CD14-positive monocyte (primary cell): Measurements from ENCODE around the gene ATF4. TPM values are rescaled to one million over a fixed set of nuclear protein-coding genes. Genes with fewer than 3 reads are reported as not detected.

Source experiments
- DNase-seq, 3 donors: peaks; one replicate each; pipeline ENCODE4 v3.0.0-alpha.2; 2011 to 2022
- H2AFZ ChIP-seq: 2 replicates; pipeline ENCODE4 v1.6.0; 2012; ENCODE audit warnings: mild to moderate bottlenecking, low read depth, low read length, inconsistent platforms; ENCODE audit not compliant: insufficient read depth, poor library complexity, severe bottlenecking
- H3K27ac ChIP-seq, 2 donors: 1 replicate in 1 of 2; 2 replicates in 1 of 2; pipeline ENCODE4 v1.5.1; 2012 to 2013; ENCODE audit warnings: low read length in 2 of 2, control low read depth in 1 of 2, inconsistent platforms in 1 of 2, low read depth in 1 of 2, mild to moderate bottlenecking in 1 of 2
- H3K27me3 ChIP-seq, 2 donors: one replicate each; pipeline versions ENCODE4 v1.6.0 to v1.6.1; 2011 to 2013; ENCODE audit warnings: low read length in 2 of 2; ENCODE audit not compliant: control insufficient read depth in 2 of 2, insufficient read depth in 2 of 2
- H3K36me3 ChIP-seq, 2 donors: replicated peaks in 1 of 2; 1 replicate in 1 of 2; 2 replicates in 1 of 2; pipeline versions ENCODE4 v1.5.1 to v1.6.1; 2012 to 2013; ENCODE audit warnings: low read length in 2 of 2, control low read depth in 1 of 2, inconsistent platforms in 1 of 2, mild to moderate bottlenecking in 1 of 2; ENCODE audit not compliant: insufficient read depth in 2 of 2, control insufficient read depth in 1 of 2
- H3K4me1 ChIP-seq, 2 donors: 1 replicate in 1 of 2; 2 replicates in 1 of 2; pipeline versions ENCODE4 v1.5.1 to v1.6.1; 2012 to 2013; ENCODE audit warnings: low read length in 2 of 2, control low read depth in 1 of 2, inconsistent platforms in 1 of 2, mild to moderate bottlenecking in 1 of 2, moderate library complexity in 1 of 2; ENCODE audit not compliant: insufficient read depth in 2 of 2, control insufficient read depth in 1 of 2
- H3K4me2 ChIP-seq: replicated peaks from 2 replicates; pipeline ENCODE3; 2012; ENCODE audit warnings: low read length, moderate library complexity, mild to moderate bottlenecking; ENCODE audit not compliant: poor library complexity, severe bottlenecking; ENCODE audit errors: extremely low read depth
- H3K4me3 ChIP-seq, 3 experiments: fragments of 200-600 bp in 1 of 3; sonication (generic) in 1 of 3; replicated peaks in 1 of 3; 1 replicate in 2 of 3; 2 replicates in 1 of 3; pipeline ENCODE4 v1.5.1; 2011 to 2013; ENCODE audit warnings: low read length in 3 of 3, mild to moderate bottlenecking in 3 of 3, control low read depth in 2 of 3, low read depth in 2 of 3, inconsistent platforms in 1 of 3, moderate library complexity in 1 of 3
- H3K79me2 ChIP-seq: 2 replicates; pipeline ENCODE4 v1.6.0; 2012; ENCODE audit warnings: mild to moderate bottlenecking, control low read depth, inconsistent platforms, low read length, moderate library complexity; ENCODE audit not compliant: insufficient read depth
- H3K9ac ChIP-seq: 2 replicates; pipeline ENCODE4 v1.6.0; 2017; ENCODE audit warnings: low read length, mild to moderate bottlenecking; ENCODE audit not compliant: insufficient read depth, poor library complexity, severe bottlenecking
- H3K9me3 ChIP-seq, 2 donors: replicated peaks in 1 of 2; 1 replicate in 1 of 2; 2 replicates in 1 of 2; pipeline versions ENCODE4 v1.5.1 to v1.6.1; 2012 to 2013; ENCODE audit warnings: low read length in 2 of 2, control low read depth in 1 of 2; ENCODE audit not compliant: control insufficient read depth in 1 of 2, insufficient read depth in 1 of 2
- H4K20me1 ChIP-seq: 2 replicates; pipeline ENCODE4 v1.6.0; 2012; ENCODE audit warnings: mild to moderate bottlenecking, low read length, control low read depth, moderate library complexity; ENCODE audit not compliant: insufficient read depth
- H3K27ac Mint-ChIP-seq, 7 donors: one replicate each; pipeline ENCODE4 v1.8.0; 2020; ENCODE audit warnings: mild to moderate bottlenecking in 7 of 7, mixed read lengths in 7 of 7, moderate library complexity in 6 of 7, inconsistent platforms in 2 of 7
- H3K27me3 Mint-ChIP-seq, 3 donors: one replicate each; pipeline ENCODE4 v1.8.0; 2021 to 2022; ENCODE audit warnings: low read depth in 3 of 3, mild to moderate bottlenecking in 3 of 3, mixed read lengths in 3 of 3, moderate library complexity in 3 of 3, inconsistent platforms in 1 of 3
- H3K36me3 Mint-ChIP-seq, 2 donors: one replicate each; pipeline ENCODE4 v1.8.0; 2020; ENCODE audit warnings: mixed read lengths in 2 of 2, inconsistent platforms in 1 of 2, mild to moderate bottlenecking in 1 of 2
- H3K4me1 Mint-ChIP-seq: one replicate; pipeline ENCODE4 v1.8.0; 2020; ENCODE audit warnings: mild to moderate bottlenecking, mixed read lengths
- H3K4me3 Mint-ChIP-seq, 2 donors: one replicate each; pipeline ENCODE4 v1.8.0; 2020; ENCODE audit warnings: mild to moderate bottlenecking in 2 of 2, mixed read lengths in 2 of 2, moderate library complexity in 1 of 2
- H3K9me3 Mint-ChIP-seq, 7 donors: one replicate each; pipeline ENCODE4 v1.8.0; 2020 to 2022; ENCODE audit warnings: mixed read lengths in 7 of 7, mild to moderate bottlenecking in 6 of 7, moderate library complexity in 6 of 7, inconsistent platforms in 2 of 7
- WGBS: methylation state at CpG from one replicate; pipeline ENCODE4 v1.1.5; 2013; ENCODE audit warnings: missing lambda C conversion rate; ENCODE audit not compliant: insufficient coverage; 5-methylcytosine and 5-hydroxymethylcytosine counted together
- intact Hi-C, 2 donors: fragments of 100-400 bp; cut with micrococcal nuclease; formaldehyde crosslinking; loops; one replicate each; pipeline versions ENCODE4 v1.15.0 to v1.15.1; 2023
- polyA plus RNA-seq, 3 donors: library from polyadenylated mRNA; depleted of rRNA in 1 of 3; unstranded in 2 of 3; stranded (reverse) in 1 of 3; fragments of 300-500 nt in 2 of 3; fragments of >200 nt in 1 of 3; fragmentation: Illumina TruSeq in 2 of 3; gene quantifications; 1 replicate in 2 of 3; 2 replicates in 1 of 3; pipeline ENCODE4 v1.2.3, GENCODE V29; 2012 to 2021
- TF ChIP-seq, protein P1 (sequence below): fragments of 200-600 bp; IDR thresholded peaks from one replicate; pipeline ENCODE4 v1.8.0; 2022; ENCODE audit warnings: antibody characterized with exemption, mild to moderate bottlenecking

The ATF4 gene
- polyA plus RNA-seq, 3 donors: 55.1 to 606 (median 59.0) TPM

DNA sequence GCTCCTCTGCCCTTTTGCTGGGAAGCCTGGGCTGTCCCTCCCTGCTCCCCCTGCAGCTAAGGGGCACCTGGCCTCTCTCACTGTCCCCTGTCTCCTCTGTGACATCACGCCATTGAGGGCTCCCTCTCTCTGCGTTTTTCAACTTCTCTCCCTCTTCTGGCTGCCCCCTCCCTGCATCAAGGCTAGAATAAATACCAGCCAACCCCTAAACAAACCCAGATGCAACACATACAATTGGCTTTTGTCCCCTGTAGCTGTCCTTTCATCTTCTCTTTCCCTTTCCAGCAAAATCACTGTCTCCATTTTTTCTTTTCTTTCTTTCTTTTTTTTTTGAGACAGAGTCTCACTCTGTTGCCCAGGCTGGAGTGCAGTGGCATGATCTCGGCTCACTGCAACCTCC is 21.6 kb upstream of the ATF4 start:
- peaks cover 0 to 2% of the 10 kb centered on the region in 2 donors for H3K36me3 ChIP-seq
- intact Hi-C loops: no loop called here
- WGBS: 85% methylated on average over 2 of the region's 3 CpGs
- no peaks in the 10 kb centered on the region for H3K27me3 ChIP-seq
- H2AFZ ChIP-seq: no peak overlapping the region
- H3K4me2 ChIP-seq: no peak overlapping the region
- H3K27me3 Mint-ChIP-seq: peaks cover 0 to 6% (median 5%) of the 10 kb centered on the region in 3 donors
- no peak overlapping the region for H3K9ac ChIP-seq
- H3K9me3 Mint-ChIP-seq: no peaks in the 10 kb centered on the region
- H3K4me3 ChIP-seq: no peak overlapping the region
- H3K79me2 ChIP-seq: peaks cover 16% of the 10 kb centered on the region
- TF ChIP-seq, protein P1, sequence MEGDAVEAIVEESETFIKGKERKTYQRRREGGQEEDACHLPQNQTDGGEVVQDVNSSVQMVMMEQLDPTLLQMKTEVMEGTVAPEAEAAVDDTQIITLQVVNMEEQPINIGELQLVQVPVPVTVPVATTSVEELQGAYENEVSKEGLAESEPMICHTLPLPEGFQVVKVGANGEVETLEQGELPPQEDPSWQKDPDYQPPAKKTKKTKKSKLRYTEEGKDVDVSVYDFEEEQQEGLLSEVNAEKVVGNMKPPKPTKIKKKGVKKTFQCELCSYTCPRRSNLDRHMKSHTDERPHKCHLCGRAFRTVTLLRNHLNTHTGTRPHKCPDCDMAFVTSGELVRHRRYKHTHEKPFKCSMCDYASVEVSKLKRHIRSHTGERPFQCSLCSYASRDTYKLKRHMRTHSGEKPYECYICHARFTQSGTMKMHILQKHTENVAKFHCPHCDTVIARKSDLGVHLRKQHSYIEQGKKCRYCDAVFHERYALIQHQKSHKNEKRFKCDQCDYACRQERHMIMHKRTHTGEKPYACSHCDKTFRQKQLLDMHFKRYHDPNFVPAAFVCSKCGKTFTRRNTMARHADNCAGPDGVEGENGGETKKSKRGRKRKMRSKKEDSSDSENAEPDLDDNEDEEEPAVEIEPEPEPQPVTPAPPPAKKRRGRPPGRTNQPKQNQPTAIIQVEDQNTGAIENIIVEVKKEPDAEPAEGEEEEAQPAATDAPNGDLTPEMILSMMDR: no peak
- H3K27ac ChIP-seq: no peak overlapping the region
- peaks cover 3% of the 10 kb centered on the region in 2 donors for H3K36me3 Mint-ChIP-seq
- H3K4me1 ChIP-seq: peaks cover 32 to 51% of the 10 kb centered on the region in 2 donors
- no peak overlapping the region for H3K4me3 Mint-ChIP-seq
- DNase-seq: no peak
- H4K20me1 ChIP-seq: peaks cover 6% of the 10 kb centered on the region
- no peaks in the 10 kb centered on the region for H3K9me3 ChIP-seq
- H3K27ac Mint-ChIP-seq: no peak overlapping the region
- H3K4me1 Mint-ChIP-seq: peaks cover 43% of the 10 kb centered on the region

GRCh38 chr22:39500101-39500500 is 20.3 kb upstream of the ATF4 start:
- Histone ChIP-seq H4K20me1 (peaks cover 10% of the 10 kb centered on the region), H2AFZ (no peak overlapping the region), H3K9ac (no peak overlapping the region), H3K79me2 (peaks cover 29% of the 10 kb centered on the region), H3K27me3 (no peaks in the 10 kb centered on the region), H3K27ac (no peak overlapping the region), H3K4me1 (peaks cover 20 to 40% of the 10 kb centered on the region in 2 donors), H3K36me3 (peaks cover 11 to 15% of the 10 kb centered on the region in 2 donors), H3K4me3 (no peak overlapping the region), H3K9me3 (no peaks in the 10 kb centered on the region), H3K4me2 (no peak overlapping the region)
- peak overlapping the region in 1 of 7 donors; percentile 46 for H3K27ac Mint-ChIP-seq
- H3K27me3 Mint-ChIP-seq: peaks cover 0 to 5% (median 3%) of the 10 kb centered on the region in 3 donors
- H3K4me3 Mint-ChIP-seq: no peak overlapping the region
- H3K4me1 Mint-ChIP-seq: peaks cover 34% of the 10 kb centered on the region
- TF ChIP-seq, protein P1: no peak
- no peaks in the 10 kb centered on the region for H3K9me3 Mint-ChIP-seq
- peaks cover 11 to 16% of the 10 kb centered on the region in 2 donors for H3K36me3 Mint-ChIP-seq
- intact Hi-C loops: no loop called here
- no peak for DNase-seq
- WGBS: 100% methylated on average over 1 of the region's 6 CpGs
